ENCODE measurements around the gene CEP164. TPM values are rescaled to one million over a fixed set of nuclear protein-coding genes. Genes with fewer than 3 reads are reported as not detected.
A peak's percentile ranks its signal among the peaks of the same experiment; 100 is the strongest.

CEP164 gene
- total and polyA plus RNA-seq, 4 experiments from 2014 or later = 12.7 to 42.5 (median 33.2) TPM

- H3K27me3 Mint-ChIP-seq = no peaks in the 10 kb centered on the region
- Histone ChIP-seq H3K27me3 (ENCODE audit: insufficient read depth, low read length) (no peaks in the 10 kb centered on the region), H3K9me3 (ENCODE audit: control insufficient read depth in 1 of 2, low read length in 2 of 2) (no peaks in the 10 kb centered on the region), H3K4me1 (ENCODE audit: insufficient read depth, low read length) (no peaks in the 10 kb centered on the region), H3K36me3 (ENCODE audit: insufficient read depth, low read length) (peaks cover 22% of the 10 kb centered on the region), H3K27ac (ENCODE audit: low read depth, low read length) (no peak overlapping the region), H3K4me3 (ENCODE audit: low read length in 2 of 2) (no peak overlapping the region)
- no peak overlapping the region for H3K27ac Mint-ChIP-seq
- CTCF ChIA-PET (ENCODE audit: partially characterized antibody) = interaction anchor here (7.3 kb wide), 1 partner anchor 18 kb away, joined by 36 read pairs; no protein-coding TSS in a partner anchor
- intact Hi-C loops (cut with micrococcal nuclease) = no loop called here
- no peak for DNase-seq
- H3K36me3 Mint-ChIP-seq = peaks cover 60 to 70% of the 10 kb centered on the region in 2 donors
- no peak overlapping the region for H3K4me3 Mint-ChIP-seq
- peaks cover 0 to 24% (median 13%) of the 10 kb centered on the region in 8 donors for H3K9me3 Mint-ChIP-seq
- no peaks in the 10 kb centered on the region for H3K4me1 Mint-ChIP-seq
- POLR2A ChIA-PET (ENCODE audit: partially characterized antibody) = no interaction called here
These were observed 80.7 kb downstream of the CEP164 start for GRCh38 chr11:117408356-117408755.

GRCh38 chr11:117409511-117409910 is 81.9 kb downstream of the CEP164 start:
- Mint-ChIP-seq H3K4me3 (no peak overlapping the region), H3K36me3 (peaks cover 49 to 58% of the 10 kb centered on the region in 2 donors), H3K4me1 (no peaks in the 10 kb centered on the region), H3K27ac (no peak overlapping the region), H3K27me3 (no peaks in the 10 kb centered on the region), H3K9me3 (peaks cover 0 to 19% (median 13%) of the 10 kb centered on the region in 8 donors)
- no peak overlapping the region for H3K4me3 ChIP-seq (ENCODE audit: low read length in 2 of 2)
- no peak for DNase-seq
- intact Hi-C loops (cut with micrococcal nuclease) = no loop called here
- no peaks in the 10 kb centered on the region for H3K27me3 ChIP-seq (ENCODE audit: insufficient read depth, low read length)
- no peaks in the 10 kb centered on the region for H3K9me3 ChIP-seq (ENCODE audit: control insufficient read depth in 1 of 2, low read length in 2 of 2)
- no peak overlapping the region for H3K27ac ChIP-seq (ENCODE audit: low read depth, low read length)
- peaks cover 22% of the 10 kb centered on the region for H3K36me3 ChIP-seq (ENCODE audit: insufficient read depth, low read length)
- H3K4me1 ChIP-seq (ENCODE audit: insufficient read depth, low read length) = no peaks in the 10 kb centered on the region
- ChIA-PET CTCF (ENCODE audit: partially characterized antibody) (interaction anchor here (7.3 kb wide), 1 partner anchor 17 kb away, joined by 36 read pairs; no protein-coding TSS in a partner anchor), POLR2A (ENCODE audit: partially characterized antibody) (no interaction called here)

- Histone ChIP-seq H3K36me3 (ENCODE audit: insufficient read depth, low read length) (peaks cover 16% of the 10 kb centered on the region), H3K4me3 (ENCODE audit: low read length in 2 of 2) (no peak overlapping the region), H3K9me3 (ENCODE audit: control insufficient read depth in 1 of 2, low read length in 2 of 2) (no peaks in the 10 kb centered on the region), H3K27me3 (ENCODE audit: insufficient read depth, low read length) (no peaks in the 10 kb centered on the region), H3K27ac (ENCODE audit: low read depth, low read length) (no peak overlapping the region), H3K4me1 (ENCODE audit: insufficient read depth, low read length) (no peaks in the 10 kb centered on the region)
- POLR2A ChIA-PET (ENCODE audit: partially characterized antibody) = no interaction called here
- H3K27me3 Mint-ChIP-seq = no peaks in the 10 kb centered on the region
- intact Hi-C loops (cut with micrococcal nuclease) = no loop called here
- no peak overlapping the region for H3K4me3 Mint-ChIP-seq
- peaks cover 0 to 16% (median 11%) of the 10 kb centered on the region in 8 donors for H3K9me3 Mint-ChIP-seq
- CTCF ChIA-PET (ENCODE audit: partially characterized antibody) = interaction anchor here (7.3 kb wide), 1 partner anchor 16 kb away, joined by 36 read pairs; no protein-coding TSS in a partner anchor
- peaks cover 41 to 53% of the 10 kb centered on the region in 2 donors for H3K36me3 Mint-ChIP-seq
- no peak for DNase-seq
- no peak overlapping the region for H3K27ac Mint-ChIP-seq
- no peaks in the 10 kb centered on the region for H3K4me1 Mint-ChIP-seq
These were observed 82.6 kb downstream of the CEP164 start for GRCh38 chr11:117410238-117410637.

GRCh38 chr11:117410861-117411710 is 83.4 kb downstream of the CEP164 start:
- intact Hi-C loops (cut with micrococcal nuclease) = no loop called here
- DNase-seq = no peak
- Mint-ChIP-seq H3K27ac (no peak overlapping the region), H3K9me3 (peaks cover 0 to 7% (median 3%) of the 10 kb centered on the region in 8 donors), H3K36me3 (peaks cover 33 to 45% of the 10 kb centered on the region in 2 donors), H3K27me3 (no peaks in the 10 kb centered on the region), H3K4me1 (no peaks in the 10 kb centered on the region), H3K4me3 (no peak overlapping the region)
- CTCF ChIA-PET (ENCODE audit: partially characterized antibody) = interaction anchor here (7.3 kb wide), 1 partner anchor 16 kb away, joined by 36 read pairs; no protein-coding TSS in a partner anchor
- H3K27ac ChIP-seq (ENCODE audit: low read depth, low read length) = no peak overlapping the region
- peaks cover 16% of the 10 kb centered on the region for H3K36me3 ChIP-seq (ENCODE audit: insufficient read depth, low read length)
- H3K4me1 ChIP-seq (ENCODE audit: insufficient read depth, low read length) = no peaks in the 10 kb centered on the region
- H3K27me3 ChIP-seq (ENCODE audit: insufficient read depth, low read length) = no peaks in the 10 kb centered on the region
- H3K4me3 ChIP-seq (ENCODE audit: low read length in 2 of 2) = no peak overlapping the region
- POLR2A ChIA-PET (ENCODE audit: partially characterized antibody) = no interaction called here
- H3K9me3 ChIP-seq (ENCODE audit: control insufficient read depth in 1 of 2, low read length in 2 of 2) = no peaks in the 10 kb centered on the region

GRCh38 chr11:117411736-117412135 is 84.1 kb downstream of the CEP164 start:
- POLR2A ChIA-PET (ENCODE audit: partially characterized antibody) = no interaction called here
- Mint-ChIP-seq H3K27me3 (no peaks in the 10 kb centered on the region), H3K4me1 (no peaks in the 10 kb centered on the region), H3K9me3 (peaks cover 0 to 2% (median 0%) of the 10 kb centered on the region in 8 donors), H3K36me3 (peaks cover 27 to 39% of the 10 kb centered on the region in 2 donors), H3K4me3 (no peak overlapping the region), H3K27ac (no peak overlapping the region)
- H3K36me3 ChIP-seq (ENCODE audit: insufficient read depth, low read length) = peaks cover 16% of the 10 kb centered on the region
- no peak overlapping the region for H3K4me3 ChIP-seq (ENCODE audit: low read length in 2 of 2)
- CTCF ChIA-PET (ENCODE audit: partially characterized antibody) = interaction anchor here (7.3 kb wide), 1 partner anchor 15 kb away, joined by 36 read pairs; no protein-coding TSS in a partner anchor
- DNase-seq = no peak
- no peak overlapping the region for H3K27ac ChIP-seq (ENCODE audit: low read depth, low read length)
- no peaks in the 10 kb centered on the region for H3K4me1 ChIP-seq (ENCODE audit: insufficient read depth, low read length)
- no peaks in the 10 kb centered on the region for H3K9me3 ChIP-seq (ENCODE audit: control insufficient read depth in 1 of 2, low read length in 2 of 2)
- H3K27me3 ChIP-seq (ENCODE audit: insufficient read depth, low read length) = no peaks in the 10 kb centered on the region
- intact Hi-C loops (cut with micrococcal nuclease) = no loop called here

GRCh38 chr11:117412176-117412575 is 84.5 kb downstream of the CEP164 start:
- Mint-ChIP-seq H3K9me3 (peaks cover 0 to 2% (median 0%) of the 10 kb centered on the region in 8 donors), H3K36me3 (peaks cover 27 to 39% of the 10 kb centered on the region in 2 donors), H3K27ac (no peak overlapping the region), H3K4me1 (no peaks in the 10 kb centered on the region), H3K27me3 (no peaks in the 10 kb centered on the region), H3K4me3 (no peak overlapping the region)
- Histone ChIP-seq H3K9me3 (ENCODE audit: control insufficient read depth in 1 of 2, low read length in 2 of 2) (no peaks in the 10 kb centered on the region), H3K4me3 (ENCODE audit: low read length in 2 of 2) (no peak overlapping the region), H3K27me3 (ENCODE audit: insufficient read depth, low read length) (no peaks in the 10 kb centered on the region), H3K4me1 (ENCODE audit: insufficient read depth, low read length) (no peaks in the 10 kb centered on the region), H3K27ac (ENCODE audit: low read depth, low read length) (no peak overlapping the region), H3K36me3 (ENCODE audit: insufficient read depth, low read length) (peaks cover 16% of the 10 kb centered on the region)
- no peak for DNase-seq
- POLR2A ChIA-PET (ENCODE audit: partially characterized antibody) = no interaction called here
- CTCF ChIA-PET (ENCODE audit: partially characterized antibody) = interaction anchor here (7.3 kb wide), 1 partner anchor 14 kb away, joined by 36 read pairs; no protein-coding TSS in a partner anchor
- intact Hi-C loops (cut with micrococcal nuclease) = no loop called here

GRCh38 chr11:117412653-117413275 is 85.1 kb downstream of the CEP164 start:
- Histone ChIP-seq H3K9me3 (ENCODE audit: control insufficient read depth in 1 of 2, low read length in 2 of 2) (no peaks in the 10 kb centered on the region), H3K4me3 (ENCODE audit: low read length in 2 of 2) (no peak overlapping the region), H3K27me3 (ENCODE audit: insufficient read depth, low read length) (no peaks in the 10 kb centered on the region), H3K27ac (ENCODE audit: low read depth, low read length) (no peak overlapping the region), H3K36me3 (ENCODE audit: insufficient read depth, low read length) (peaks cover 16% of the 10 kb centered on the region), H3K4me1 (ENCODE audit: insufficient read depth, low read length) (no peaks in the 10 kb centered on the region)
- H3K36me3 Mint-ChIP-seq = peaks cover 25 to 37% of the 10 kb centered on the region in 2 donors
- H3K4me3 Mint-ChIP-seq = no peak overlapping the region
- H3K27me3 Mint-ChIP-seq = no peaks in the 10 kb centered on the region
- CTCF ChIA-PET (ENCODE audit: partially characterized antibody) = interaction anchor here (7.3 kb wide), 1 partner anchor 14 kb away, joined by 36 read pairs; no protein-coding TSS in a partner anchor
- peaks cover 0 to 2% (median 0%) of the 10 kb centered on the region in 8 donors for H3K9me3 Mint-ChIP-seq
- POLR2A ChIA-PET (ENCODE audit: partially characterized antibody) = no interaction called here
- H3K27ac Mint-ChIP-seq = peak overlapping the region in 1 of 7 donors; percentile 2
- H3K4me1 Mint-ChIP-seq = no peaks in the 10 kb centered on the region
- no peak for DNase-seq
- intact Hi-C loops (cut with micrococcal nuclease) = no loop called here

All from CD4-positive, alpha-beta memory T cell (primary cell).